Mucosa of stomach (tissue), 1 donor: Measurements from ENCODE around the gene EXOC4.

Source experiments
- H3K27me3 ChIP-seq: one replicate; pipeline ENCODE4 v1.7.0; 2013; ENCODE audit warnings: mild to moderate bottlenecking, low read length; ENCODE audit not compliant: control insufficient read depth, insufficient read depth
- H3K36me3 ChIP-seq: one replicate; pipeline ENCODE4 v1.7.0; 2013; ENCODE audit warnings: low read length; ENCODE audit not compliant: control insufficient read depth, insufficient read depth
- H3K4me1 ChIP-seq: one replicate; pipeline ENCODE4 v1.7.0; 2013; ENCODE audit warnings: mild to moderate bottlenecking, low read length; ENCODE audit not compliant: control insufficient read depth, insufficient read depth
- H3K4me3 ChIP-seq: one replicate; pipeline ENCODE4 v1.7.0; 2013; ENCODE audit warnings: low read length
- H3K9ac ChIP-seq: one replicate; pipeline ENCODE4 v1.7.0; 2013; ENCODE audit warnings: mild to moderate bottlenecking, low read length, moderate library complexity
- H3K9me3 ChIP-seq: one replicate; pipeline ENCODE4 v1.7.0; 2013; ENCODE audit warnings: mild to moderate bottlenecking, low read length, moderate library complexity; ENCODE audit not compliant: control insufficient read depth
- donor health status: Pancreatic carcinoma.

Gene EXOC4

GRCh38 chr7:133409966-133410365, 157.1 kb downstream of the EXOC4 start:
- no peaks in the 10 kb centered on the region for H3K9me3 ChIP-seq
- H3K4me1 ChIP-seq: no peaks in the 10 kb centered on the region

GRCh38 chr7:133411395-133411794, 158.5 kb downstream of the EXOC4 start:
- no peaks in the 10 kb centered on the region for H3K9me3 ChIP-seq
- H3K36me3 ChIP-seq: no peaks in the 10 kb centered on the region
- no peak overlapping the region for H3K9ac ChIP-seq
- H3K4me3 ChIP-seq: no peak overlapping the region
- no peaks in the 10 kb centered on the region for H3K4me1 ChIP-seq
- H3K27me3 ChIP-seq: no peaks in the 10 kb centered on the region

More at GRCh38 chr7:133409966-133410365, 157.1 kb downstream of the EXOC4 start:
- Histone ChIP-seq H3K27me3 (no peaks in the 10 kb centered on the region), H3K36me3 (no peaks in the 10 kb centered on the region), H3K9ac (no peak overlapping the region), H3K4me3 (no peak overlapping the region)

- H3K9me3 ChIP-seq: no peaks in the 10 kb centered on the region
- no peaks in the 10 kb centered on the region for H3K4me1 ChIP-seq
- no peaks in the 10 kb centered on the region for H3K36me3 ChIP-seq
- no peaks in the 10 kb centered on the region for H3K27me3 ChIP-seq
- no peak overlapping the region for H3K4me3 ChIP-seq
- H3K9ac ChIP-seq: no peak overlapping the region
These were observed 160.1 kb downstream of the EXOC4 start for GRCh38 chr7:133412942-133413341.

- H3K27me3 ChIP-seq: no peaks in the 10 kb centered on the region
- no peak overlapping the region for H3K4me3 ChIP-seq
- H3K9me3 ChIP-seq: no peaks in the 10 kb centered on the region
- no peaks in the 10 kb centered on the region for H3K4me1 ChIP-seq
- no peak overlapping the region for H3K9ac ChIP-seq
- no peaks in the 10 kb centered on the region for H3K36me3 ChIP-seq
These were observed 166.2 kb downstream of the EXOC4 start for GRCh38 chr7:133419041-133419440.

GRCh38 chr7:133423618-133424017, 170.7 kb downstream of the EXOC4 start:
- Histone ChIP-seq H3K9me3 (no peaks in the 10 kb centered on the region), H3K9ac (no peak overlapping the region), H3K27me3 (no peaks in the 10 kb centered on the region), H3K4me1 (no peaks in the 10 kb centered on the region), H3K4me3 (no peak overlapping the region), H3K36me3 (no peaks in the 10 kb centered on the region)

- H3K27me3 ChIP-seq: no peaks in the 10 kb centered on the region
- H3K36me3 ChIP-seq: no peaks in the 10 kb centered on the region
- H3K4me1 ChIP-seq: peaks cover 6% of the 10 kb centered on the region
- H3K4me3 ChIP-seq: no peak overlapping the region
- no peak overlapping the region for H3K9ac ChIP-seq
- H3K9me3 ChIP-seq: no peaks in the 10 kb centered on the region
These were observed 175.4 kb downstream of the EXOC4 start for GRCh38 chr7:133428326-133428725.

- Histone ChIP-seq H3K27me3 (no peaks in the 10 kb centered on the region), H3K4me3 (no peak overlapping the region), H3K4me1 (peaks cover 6% of the 10 kb centered on the region), H3K9ac (no peak overlapping the region), H3K36me3 (no peaks in the 10 kb centered on the region), H3K9me3 (no peaks in the 10 kb centered on the region)
These were observed 176.0 kb downstream of the EXOC4 start for GRCh38 chr7:133428876-133429275.

- Histone ChIP-seq H3K4me1 (peaks cover 6% of the 10 kb centered on the region), H3K27me3 (no peaks in the 10 kb centered on the region), H3K9ac (no peak overlapping the region), H3K9me3 (no peaks in the 10 kb centered on the region), H3K36me3 (no peaks in the 10 kb centered on the region), H3K4me3 (no peak overlapping the region)
These were observed 176.5 kb downstream of the EXOC4 start for GRCh38 chr7:133429371-133429770.

- Histone ChIP-seq H3K9ac (no peak overlapping the region), H3K4me3 (no peak overlapping the region), H3K27me3 (no peaks in the 10 kb centered on the region), H3K36me3 (no peaks in the 10 kb centered on the region), H3K9me3 (no peaks in the 10 kb centered on the region), H3K4me1 (peaks cover 6% of the 10 kb centered on the region)
These were observed 178.4 kb downstream of the EXOC4 start for GRCh38 chr7:133431134-133431724.

- Histone ChIP-seq H3K36me3 (no peaks in the 10 kb centered on the region), H3K27me3 (no peaks in the 10 kb centered on the region), H3K4me1 (peaks cover 6% of the 10 kb centered on the region), H3K9ac (no peak overlapping the region), H3K9me3 (no peaks in the 10 kb centered on the region), H3K4me3 (no peak overlapping the region)
These were observed 180.4 kb downstream of the EXOC4 start for GRCh38 chr7:133433165-133433812.

GRCh38 chr7:133434246-133434865, 181.5 kb downstream of the EXOC4 start:
- no peaks in the 10 kb centered on the region for H3K36me3 ChIP-seq
- no peaks in the 10 kb centered on the region for H3K9me3 ChIP-seq
- H3K9ac ChIP-seq: no peak overlapping the region
- H3K4me3 ChIP-seq: no peak overlapping the region
- H3K27me3 ChIP-seq: no peaks in the 10 kb centered on the region
- peaks cover 6% of the 10 kb centered on the region for H3K4me1 ChIP-seq

- Histone ChIP-seq H3K36me3 (no peaks in the 10 kb centered on the region), H3K4me1 (peaks cover 6% of the 10 kb centered on the region), H3K4me3 (no peak overlapping the region), H3K9ac (no peak overlapping the region), H3K9me3 (no peaks in the 10 kb centered on the region), H3K27me3 (no peaks in the 10 kb centered on the region)
These were observed 183.1 kb downstream of the EXOC4 start for GRCh38 chr7:133436014-133436428.
